ENCODE data around the gene NAALADL2. TPM values are rescaled to one million over a fixed set of nuclear protein-coding genes. Genes with fewer than 3 reads are reported as not detected.

NAALADL2 gene
- total and polyA plus RNA-seq, 2 donors (not counting 1 experiment from before 2014, with no cell fraction given), result 8.8 to 11.6 TPM

- H4K20me1 ChIP-seq (ENCODE audit: control insufficient read depth, extremely low read depth, insufficient read depth, low read length), result no peaks in the 10 kb centered on the region
- H3K4me3 ChIP-seq (replicated peaks in 1 of 4; ENCODE audit: control extremely low read depth in 1 of 4, insufficient read depth in 1 of 4, low read depth in 3 of 4, low read length in 4 of 4), result no peak overlapping the region
- no peak overlapping the region for H3K9ac ChIP-seq (ENCODE audit: insufficient read depth, low read length)
- H3K4me1 ChIP-seq (ENCODE audit: control insufficient read depth, extremely low read depth, insufficient read depth, low read length), result no peaks in the 10 kb centered on the region
- H3K36me3 ChIP-seq (ENCODE audit: control insufficient read depth, insufficient read depth, low read length), result no peaks in the 10 kb centered on the region
- H3K9me3 ChIP-seq (ENCODE audit: control insufficient read depth, insufficient read depth, low read depth, low read length), result no peaks in the 10 kb centered on the region
- H3K79me2 ChIP-seq (ENCODE audit: control insufficient read depth, insufficient read depth, low read length), result no peaks in the 10 kb centered on the region
- TF ChIP-seq EZH2 (IDR thresholded peaks at IDR 0.05; ENCODE audit: low read length, missing control alignments), result no peak
- H3K27me3 ChIP-seq (ENCODE audit: control insufficient read depth, insufficient read depth, low read length), result no peaks in the 10 kb centered on the region
- H3K27ac ChIP-seq (ENCODE audit: insufficient read depth, low read length), result no peak overlapping the region
- no peak overlapping the region for H3K4me2 ChIP-seq (ENCODE audit: extremely low read depth, insufficient read depth, low read length)
- H2AFZ ChIP-seq (ENCODE audit: low read length), result no peak overlapping the region
- DNase-seq (ENCODE audit: low read depth in 2 of 2), result no peak
Observed at GRCh38 chr3:175554801-175555200, 695.7 kb downstream of the NAALADL2 start.

GRCh38 chr3:175558261-175558660 lies 699.1 kb downstream of the NAALADL2 start:
- no peak for DNase-seq (ENCODE audit: low read depth in 2 of 2)
- H3K9me3 ChIP-seq (ENCODE audit: control insufficient read depth, insufficient read depth, low read depth, low read length), result no peaks in the 10 kb centered on the region
- TF ChIP-seq, protein P1, sequence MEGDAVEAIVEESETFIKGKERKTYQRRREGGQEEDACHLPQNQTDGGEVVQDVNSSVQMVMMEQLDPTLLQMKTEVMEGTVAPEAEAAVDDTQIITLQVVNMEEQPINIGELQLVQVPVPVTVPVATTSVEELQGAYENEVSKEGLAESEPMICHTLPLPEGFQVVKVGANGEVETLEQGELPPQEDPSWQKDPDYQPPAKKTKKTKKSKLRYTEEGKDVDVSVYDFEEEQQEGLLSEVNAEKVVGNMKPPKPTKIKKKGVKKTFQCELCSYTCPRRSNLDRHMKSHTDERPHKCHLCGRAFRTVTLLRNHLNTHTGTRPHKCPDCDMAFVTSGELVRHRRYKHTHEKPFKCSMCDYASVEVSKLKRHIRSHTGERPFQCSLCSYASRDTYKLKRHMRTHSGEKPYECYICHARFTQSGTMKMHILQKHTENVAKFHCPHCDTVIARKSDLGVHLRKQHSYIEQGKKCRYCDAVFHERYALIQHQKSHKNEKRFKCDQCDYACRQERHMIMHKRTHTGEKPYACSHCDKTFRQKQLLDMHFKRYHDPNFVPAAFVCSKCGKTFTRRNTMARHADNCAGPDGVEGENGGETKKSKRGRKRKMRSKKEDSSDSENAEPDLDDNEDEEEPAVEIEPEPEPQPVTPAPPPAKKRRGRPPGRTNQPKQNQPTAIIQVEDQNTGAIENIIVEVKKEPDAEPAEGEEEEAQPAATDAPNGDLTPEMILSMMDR (conservative IDR thresholded peaks at IDR 0.05 in 1 of 2, IDR thresholded peaks at IDR 0.05 in 1 of 2; ENCODE audit: low read depth in 1 of 2, low read length in 2 of 2), result no peak
- no peak for TF ChIP-seq EZH2 (IDR thresholded peaks at IDR 0.05; ENCODE audit: low read length, missing control alignments)

GRCh38 chr3:175564363-175564762 lies 705.2 kb downstream of the NAALADL2 start:
- no peaks in the 10 kb centered on the region for H3K9me3 ChIP-seq (ENCODE audit: control insufficient read depth, insufficient read depth, low read depth, low read length)
- no peaks in the 10 kb centered on the region for H3K27me3 ChIP-seq (ENCODE audit: control insufficient read depth, insufficient read depth, low read length)
- TF ChIP-seq, protein P1 (conservative IDR thresholded peaks at IDR 0.05 in 1 of 2, IDR thresholded peaks at IDR 0.05 in 1 of 2; ENCODE audit: low read depth in 1 of 2, low read length in 2 of 2), result no peak
- TF ChIP-seq EZH2 (IDR thresholded peaks at IDR 0.05; ENCODE audit: low read length, missing control alignments), result no peak
- no peak overlapping the region for H3K4me3 ChIP-seq (replicated peaks in 1 of 4; ENCODE audit: control extremely low read depth in 1 of 4, insufficient read depth in 1 of 4, low read depth in 3 of 4, low read length in 4 of 4)
- H3K9ac ChIP-seq (ENCODE audit: insufficient read depth, low read length), result no peak overlapping the region
- H3K27ac ChIP-seq (ENCODE audit: insufficient read depth, low read length), result no peak overlapping the region
- no peak overlapping the region for H3K4me2 ChIP-seq (ENCODE audit: extremely low read depth, insufficient read depth, low read length)
- H4K20me1 ChIP-seq (ENCODE audit: control insufficient read depth, extremely low read depth, insufficient read depth, low read length), result no peaks in the 10 kb centered on the region
- no peaks in the 10 kb centered on the region for H3K4me1 ChIP-seq (ENCODE audit: control insufficient read depth, extremely low read depth, insufficient read depth, low read length)
- no peak overlapping the region for H2AFZ ChIP-seq (ENCODE audit: low read length)
- peak in 1 of 2 donors; percentile 68 for DNase-seq (ENCODE audit: low read depth in 2 of 2)
- H3K36me3 ChIP-seq (ENCODE audit: control insufficient read depth, insufficient read depth, low read length), result no peaks in the 10 kb centered on the region
- no peaks in the 10 kb centered on the region for H3K79me2 ChIP-seq (ENCODE audit: control insufficient read depth, insufficient read depth, low read length)

More at GRCh38 chr3:175558261-175558660, 699.1 kb downstream of the NAALADL2 start:
- no peak overlapping the region for H3K4me3 ChIP-seq (replicated peaks in 1 of 4; ENCODE audit: control extremely low read depth in 1 of 4, insufficient read depth in 1 of 4, low read depth in 3 of 4, low read length in 4 of 4)
- H4K20me1 ChIP-seq (ENCODE audit: control insufficient read depth, extremely low read depth, insufficient read depth, low read length), result no peaks in the 10 kb centered on the region
- H2AFZ ChIP-seq (ENCODE audit: low read length), result no peak overlapping the region
- H3K36me3 ChIP-seq (ENCODE audit: control insufficient read depth, insufficient read depth, low read length), result no peaks in the 10 kb centered on the region
- H3K4me1 ChIP-seq (ENCODE audit: control insufficient read depth, extremely low read depth, insufficient read depth, low read length), result no peaks in the 10 kb centered on the region
- no peak overlapping the region for H3K9ac ChIP-seq (ENCODE audit: insufficient read depth, low read length)
- H3K27ac ChIP-seq (ENCODE audit: insufficient read depth, low read length), result no peak overlapping the region
- H3K4me2 ChIP-seq (ENCODE audit: extremely low read depth, insufficient read depth, low read length), result no peak overlapping the region
- no peaks in the 10 kb centered on the region for H3K79me2 ChIP-seq (ENCODE audit: control insufficient read depth, insufficient read depth, low read length)
- no peaks in the 10 kb centered on the region for H3K27me3 ChIP-seq (ENCODE audit: control insufficient read depth, insufficient read depth, low read length)
